ENCODE data around the gene CHURC1. TPM values are rescaled to one million over a fixed set of nuclear protein-coding genes. Genes with fewer than 3 reads are reported as not detected.
"Not testable (repeated sequence)": the region's sequence is repeated elsewhere in the genome, so short reads cannot be mapped to it uniquely, and the experiment has no call there.

The CHURC1 gene
- total RNA-seq, 1 donor from 2014 or later = 53.5 TPM

DNA sequence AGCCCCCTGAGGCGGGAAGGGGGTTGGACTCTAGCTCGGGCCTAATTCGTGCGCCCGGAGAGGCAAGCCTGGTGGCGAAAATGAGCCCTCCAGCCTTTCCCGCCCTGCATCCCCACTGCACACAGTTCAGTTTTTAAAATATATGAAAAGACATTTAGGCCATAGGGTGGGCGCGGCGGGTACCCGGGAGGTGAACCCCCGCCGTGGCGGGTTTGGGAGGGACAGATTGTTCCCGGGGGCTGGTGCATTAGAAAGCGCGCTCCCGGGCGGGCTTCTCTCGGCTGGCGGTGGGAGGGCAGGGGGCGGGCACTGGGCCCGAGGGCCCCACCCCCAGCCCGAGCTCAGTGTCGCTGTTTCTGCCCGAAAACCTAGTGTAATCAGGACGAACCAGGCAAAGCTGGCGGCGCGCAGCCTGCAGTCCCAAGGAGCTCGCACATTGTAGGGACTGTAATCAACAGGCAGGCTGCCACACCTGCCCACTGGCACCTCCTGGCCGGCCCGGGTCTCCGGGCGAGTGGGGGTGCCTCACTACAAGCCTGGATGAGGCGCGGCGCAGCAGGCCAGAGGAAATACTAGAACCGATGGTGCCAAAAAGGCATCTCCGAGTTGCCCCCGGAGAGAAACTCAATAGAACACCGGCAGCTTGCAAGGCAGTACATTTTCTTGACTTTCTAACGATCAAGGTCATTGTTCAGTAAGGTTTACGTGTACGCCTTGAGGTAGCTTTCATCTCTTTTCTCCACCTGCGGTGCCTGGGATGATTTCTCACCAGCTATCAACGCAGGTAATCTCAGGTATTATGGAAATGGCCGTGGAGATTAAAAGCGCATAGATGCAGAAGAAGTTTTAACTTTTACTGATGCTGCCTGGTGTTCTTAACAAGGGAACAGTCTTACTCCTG, 33.8 kb upstream of the CHURC1 start:
- Mint-ChIP-seq H3K4me1 (peaks cover 12% of the 10 kb centered on the region), H3K27me3 (peaks cover 74% of the 10 kb centered on the region), H3K4me3 (peak overlapping the region; percentile 85), H3K9me3 (no peaks in the 10 kb centered on the region), H3K36me3 (ENCODE audit: low read depth) (no peaks in the 10 kb centered on the region), H3K27ac (no peak overlapping the region)
- intact Hi-C loops (cut with micrococcal nuclease) = loop anchor here (1.0 to 5.0 kb wide), 2 partner anchors 48 to 338 kb away; partner anchors contain the start of gene HSPA2
- peak; percentile 89 for DNase-seq

DNA sequence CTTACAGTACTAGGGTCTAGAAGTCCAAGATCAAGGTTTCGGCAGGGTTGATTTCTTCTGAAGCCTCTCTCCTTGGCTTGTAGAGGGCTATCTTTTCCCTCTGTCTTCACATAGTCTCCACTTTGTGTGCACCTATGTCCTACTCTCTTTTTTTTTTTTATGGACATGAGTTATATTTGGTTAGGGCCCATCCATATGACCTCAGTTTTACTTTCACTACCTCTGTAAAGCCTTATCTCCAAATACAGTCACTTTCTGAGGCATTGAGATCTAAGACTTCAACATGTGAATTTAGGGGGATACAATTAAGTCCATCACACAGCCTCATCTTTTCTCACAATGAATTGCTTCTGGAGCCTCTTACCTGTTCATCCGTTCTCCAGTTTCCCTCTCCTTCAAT, 28.7 kb upstream of the CHURC1 start:
- Mint-ChIP-seq H3K27me3 (peaks cover 68% of the 10 kb centered on the region), H3K9me3 (no peaks in the 10 kb centered on the region), H3K4me1 (peaks cover 10% of the 10 kb centered on the region), H3K4me3 (no peak overlapping the region), H3K36me3 (ENCODE audit: low read depth) (no peaks in the 10 kb centered on the region), H3K27ac (no peak overlapping the region)
- DNase-seq = no peak
- intact Hi-C loops (cut with micrococcal nuclease) = no loop called here

DNA sequence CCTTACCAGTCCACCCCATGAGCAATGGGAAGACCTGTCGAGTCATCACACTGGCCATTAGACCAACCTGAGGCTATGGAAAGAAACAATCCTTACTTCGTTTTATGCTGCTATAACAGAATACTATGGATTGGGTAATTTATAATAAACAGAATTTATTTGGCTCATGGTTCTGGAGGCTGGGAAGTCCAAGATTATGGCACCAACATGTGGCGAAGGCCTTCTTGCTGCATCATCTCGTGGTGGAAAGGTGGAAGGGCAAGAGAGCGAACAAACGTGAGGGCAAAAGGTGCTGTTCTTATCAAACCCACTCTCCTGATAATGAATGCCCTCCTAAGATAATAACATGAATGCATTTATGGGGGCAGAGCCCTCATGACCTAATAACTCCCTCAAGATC, 24.9 kb upstream of the CHURC1 start:
- H3K36me3 Mint-ChIP-seq (ENCODE audit: low read depth) = no peaks in the 10 kb centered on the region
- peaks cover 53% of the 10 kb centered on the region for H3K27me3 Mint-ChIP-seq
- no peak overlapping the region for H3K27ac Mint-ChIP-seq
- intact Hi-C loops (cut with micrococcal nuclease) = no loop called here
- peaks cover 2% of the 10 kb centered on the region for H3K4me1 Mint-ChIP-seq
- no peak for DNase-seq
- no peak overlapping the region for H3K4me3 Mint-ChIP-seq
- no peaks in the 10 kb centered on the region for H3K9me3 Mint-ChIP-seq

DNA sequence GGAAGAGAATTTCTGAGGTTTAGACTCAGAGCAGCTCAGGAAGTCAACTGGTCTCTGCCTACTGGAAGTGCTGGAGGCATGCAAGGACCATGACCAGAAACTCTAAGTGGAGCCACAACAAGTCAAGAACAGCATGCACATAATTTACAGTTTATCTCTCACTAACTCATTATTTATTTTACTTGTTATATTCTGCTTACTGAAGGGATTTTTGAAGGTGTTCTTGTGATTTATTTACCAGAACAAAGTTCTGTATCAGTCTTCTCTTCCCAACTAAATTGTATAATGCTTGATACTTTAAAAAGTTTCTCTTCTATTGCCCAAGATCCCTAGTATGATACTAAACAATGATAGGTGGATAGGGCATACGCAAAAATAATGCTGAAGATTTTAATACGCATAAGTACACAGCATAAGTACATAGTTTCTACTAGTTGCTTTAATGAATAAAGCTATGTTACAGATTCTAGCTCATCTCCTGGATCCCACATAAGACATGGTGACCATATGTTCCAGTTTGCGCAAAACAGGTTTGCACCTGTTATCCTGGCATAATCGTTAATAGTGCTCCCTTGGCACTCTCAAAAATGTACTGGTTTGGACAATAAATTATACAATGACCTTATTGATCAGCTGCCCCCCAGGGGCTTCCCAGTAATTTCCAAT, 22.9 kb upstream of the CHURC1 start:
- no peaks in the 10 kb centered on the region for H3K9me3 Mint-ChIP-seq
- H3K4me1 Mint-ChIP-seq = peaks cover 2% of the 10 kb centered on the region
- no peak overlapping the region for H3K27ac Mint-ChIP-seq
- H3K4me3 Mint-ChIP-seq = no peak overlapping the region
- H3K27me3 Mint-ChIP-seq = peaks cover 37% of the 10 kb centered on the region
- DNase-seq = no peak
- no peaks in the 10 kb centered on the region for H3K36me3 Mint-ChIP-seq (ENCODE audit: low read depth)
- intact Hi-C loops (cut with micrococcal nuclease) = loop anchor here (5.0 kb wide), 3 partner anchors 69 to 219 kb away; no protein-coding TSS in a partner anchor

DNA sequence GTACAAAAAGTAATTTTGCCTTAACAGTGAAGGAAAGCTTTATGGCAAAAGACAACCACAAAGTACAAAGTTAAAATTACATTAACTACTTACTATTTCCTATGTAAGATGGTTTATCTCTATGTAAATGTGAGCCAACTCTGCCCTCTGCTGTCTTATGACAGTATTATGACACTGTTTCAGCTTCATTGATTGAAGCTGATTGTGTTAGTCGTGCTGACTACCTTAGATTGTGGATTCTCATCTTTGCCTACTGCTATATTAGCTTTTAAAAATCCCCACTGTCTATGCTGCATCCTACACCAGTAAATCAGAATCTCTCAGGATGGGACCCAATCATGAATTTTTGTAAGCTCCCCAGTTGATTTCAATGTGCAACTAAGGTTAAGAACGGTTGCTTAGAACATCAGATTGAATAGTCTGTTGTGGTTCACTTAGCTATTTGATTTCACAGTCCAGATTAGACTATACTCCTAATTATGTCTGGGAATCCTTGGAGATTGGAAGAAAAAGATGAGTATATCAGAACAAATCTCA, 22.3 kb upstream of the CHURC1 start:
- peak; percentile 85 for DNase-seq
- H3K27me3 Mint-ChIP-seq = peaks cover 36% of the 10 kb centered on the region
- H3K27ac Mint-ChIP-seq = no peak overlapping the region
- no peaks in the 10 kb centered on the region for H3K9me3 Mint-ChIP-seq
- H3K4me1 Mint-ChIP-seq = peaks cover 2% of the 10 kb centered on the region
- intact Hi-C loops (cut with micrococcal nuclease) = loop anchor here (5.0 kb wide), 3 partner anchors 70 to 220 kb away; no protein-coding TSS in a partner anchor
- H3K36me3 Mint-ChIP-seq (ENCODE audit: low read depth) = no peaks in the 10 kb centered on the region
- no peak overlapping the region for H3K4me3 Mint-ChIP-seq

DNA sequence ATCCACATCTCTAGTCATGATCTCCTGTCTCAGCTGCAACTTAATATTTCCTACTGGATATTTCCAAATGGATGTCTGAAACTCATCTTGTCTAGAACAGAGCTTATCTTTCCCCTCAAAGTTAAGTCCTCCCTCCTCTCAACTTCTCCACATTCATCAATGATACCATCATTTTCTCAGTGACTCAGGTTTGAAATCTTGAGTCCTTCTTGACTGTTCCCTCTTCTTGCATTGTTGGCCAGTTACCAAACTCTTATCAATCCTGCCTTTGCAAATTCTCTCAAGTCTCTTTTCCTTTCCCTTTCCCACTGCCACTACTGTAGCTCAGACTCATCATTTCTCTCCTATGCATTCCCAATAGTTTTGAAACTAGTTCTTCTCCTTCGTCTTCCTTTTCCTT, 14.3 kb upstream of the CHURC1 start:
- no peaks in the 10 kb centered on the region for H3K36me3 Mint-ChIP-seq (ENCODE audit: low read depth)
- no peaks in the 10 kb centered on the region for H3K4me1 Mint-ChIP-seq
- no peak overlapping the region for H3K27ac Mint-ChIP-seq
- no peak for DNase-seq
- intact Hi-C loops (cut with micrococcal nuclease) = no loop called here
- H3K27me3 Mint-ChIP-seq = peaks cover 36% of the 10 kb centered on the region
- H3K9me3 Mint-ChIP-seq = no peaks in the 10 kb centered on the region
- no peak overlapping the region for H3K4me3 Mint-ChIP-seq

DNA sequence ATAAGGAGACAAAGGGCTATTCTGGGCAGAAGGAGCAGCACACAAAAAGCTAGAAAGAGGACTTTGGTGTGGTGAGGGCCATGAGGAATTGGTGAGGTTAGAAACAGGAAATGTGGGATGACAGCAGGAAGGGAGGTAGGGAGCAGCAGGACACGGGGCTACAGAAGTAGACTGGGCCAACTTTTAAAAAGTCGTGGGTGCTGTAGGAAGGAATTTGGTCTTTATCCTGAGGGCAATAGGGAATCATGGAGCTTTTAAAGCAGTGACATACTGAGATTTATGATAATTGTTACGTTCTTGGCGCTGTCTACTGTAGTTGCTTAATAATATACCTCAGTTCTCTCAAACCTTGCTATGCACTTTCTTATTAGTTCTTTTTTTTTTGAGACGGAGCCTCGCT, 8.2 kb upstream of the CHURC1 start:
- Mint-ChIP-seq H3K27ac (no peak overlapping the region), H3K36me3 (ENCODE audit: low read depth) (no peaks in the 10 kb centered on the region), H3K4me3 (no peak overlapping the region), H3K27me3 (peaks cover 40% of the 10 kb centered on the region), H3K9me3 (no peaks in the 10 kb centered on the region), H3K4me1 (peaks cover 7% of the 10 kb centered on the region)
- intact Hi-C loops (cut with micrococcal nuclease) = no loop called here
- DNase-seq = no peak

DNA sequence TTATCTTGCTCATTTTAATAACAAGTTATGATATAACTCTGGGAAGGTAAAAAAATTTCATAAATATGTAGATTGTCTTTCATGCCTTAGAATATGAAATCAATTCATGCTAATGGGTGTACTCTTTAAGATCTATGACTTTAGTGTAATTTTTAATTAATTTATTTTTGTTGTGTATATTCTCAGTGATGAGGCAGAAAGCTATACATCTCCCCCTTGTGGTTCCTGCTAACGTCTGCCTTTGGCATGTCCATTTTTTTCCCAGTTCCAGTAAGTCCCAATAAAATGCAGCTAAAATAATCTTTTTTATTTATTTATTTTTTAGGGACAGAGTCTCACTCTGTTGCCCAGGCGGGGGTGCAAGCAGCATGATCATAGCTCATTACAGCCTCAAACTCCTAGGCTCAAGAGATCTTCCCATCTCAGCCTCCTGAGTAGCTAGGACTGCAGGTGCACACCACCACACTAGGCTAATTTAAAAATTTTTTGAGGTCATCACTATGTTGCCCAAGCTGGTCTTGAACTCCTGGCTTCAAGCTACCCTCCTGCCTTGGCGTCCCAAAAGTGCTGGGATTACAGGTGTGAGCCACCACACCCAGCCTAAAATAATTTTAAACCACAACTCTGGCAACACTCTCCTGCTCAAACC, 3.3 kb upstream of the CHURC1 start:
- H3K27ac Mint-ChIP-seq = no peak overlapping the region
- intact Hi-C loops (cut with micrococcal nuclease) = no loop called here

DNA sequence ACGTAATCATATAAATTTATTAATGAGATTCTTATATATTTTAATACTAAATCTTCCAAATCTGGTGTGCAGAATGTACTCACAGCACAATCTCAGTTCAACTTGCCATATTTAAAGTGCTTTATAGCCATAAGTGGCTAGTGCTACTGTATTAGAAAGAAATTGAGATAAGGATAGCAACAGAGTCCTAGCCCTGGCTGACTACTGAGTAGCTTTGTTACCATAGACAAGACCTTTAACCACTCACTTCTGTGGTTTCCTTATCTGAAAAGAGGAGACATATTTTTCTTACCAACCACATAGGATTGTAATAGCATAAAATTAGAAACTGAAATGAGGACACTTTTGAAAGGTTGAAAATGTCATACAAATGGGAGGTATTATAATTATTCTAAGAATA, 2.0 kb upstream of the CHURC1 start:
- intact Hi-C loops (cut with micrococcal nuclease) = no loop called here
- no peak for DNase-seq
- Mint-ChIP-seq H3K36me3 (ENCODE audit: low read depth) (peaks cover 10% of the 10 kb centered on the region), H3K27ac (no peak overlapping the region), H3K4me3 (no peak overlapping the region), H3K27me3 (peaks cover 26% of the 10 kb centered on the region), H3K9me3 (no peaks in the 10 kb centered on the region), H3K4me1 (peaks cover 32% of the 10 kb centered on the region)

More for the DNA sequence above, 3.3 kb upstream of the CHURC1 start:
- H3K4me1 Mint-ChIP-seq = peaks cover 26% of the 10 kb centered on the region
- DNase-seq = peak; percentile 51
- H3K36me3 Mint-ChIP-seq (ENCODE audit: low read depth) = peaks cover 6% of the 10 kb centered on the region
- peaks cover 31% of the 10 kb centered on the region for H3K27me3 Mint-ChIP-seq
- no peaks in the 10 kb centered on the region for H3K9me3 Mint-ChIP-seq
- no peak overlapping the region for H3K4me3 Mint-ChIP-seq

DNA sequence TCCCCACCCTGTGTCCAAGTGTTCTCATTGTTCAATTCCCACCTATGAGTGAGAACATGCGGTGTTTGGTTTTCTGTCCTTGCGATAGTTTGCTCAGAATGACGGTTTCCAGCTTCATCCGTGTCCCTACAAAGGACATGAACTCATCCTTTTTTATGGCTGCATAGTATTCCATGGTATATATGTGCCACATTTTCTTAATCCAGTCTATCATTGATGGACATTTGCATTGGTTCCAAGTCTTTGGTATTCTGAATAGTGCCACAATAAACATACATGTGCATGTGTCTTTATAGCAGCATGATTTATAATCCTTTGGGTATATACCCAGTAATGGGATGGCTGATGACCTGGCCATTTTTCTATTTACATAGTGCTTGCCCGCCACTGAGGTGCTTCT, 778 bp upstream of the CHURC1 start:
- Mint-ChIP-seq H3K36me3 (ENCODE audit: low read depth) (peaks cover 20% of the 10 kb centered on the region), H3K4me3 (peak overlapping the region; percentile 85), H3K27me3 (peaks cover 19% of the 10 kb centered on the region), H3K4me1 (peaks cover 41% of the 10 kb centered on the region)
- H3K9me3 Mint-ChIP-seq; intact Hi-C loops (cut with micrococcal nuclease); DNase-seq; H3K27ac Mint-ChIP-seq: not testable (repeated sequence)

DNA sequence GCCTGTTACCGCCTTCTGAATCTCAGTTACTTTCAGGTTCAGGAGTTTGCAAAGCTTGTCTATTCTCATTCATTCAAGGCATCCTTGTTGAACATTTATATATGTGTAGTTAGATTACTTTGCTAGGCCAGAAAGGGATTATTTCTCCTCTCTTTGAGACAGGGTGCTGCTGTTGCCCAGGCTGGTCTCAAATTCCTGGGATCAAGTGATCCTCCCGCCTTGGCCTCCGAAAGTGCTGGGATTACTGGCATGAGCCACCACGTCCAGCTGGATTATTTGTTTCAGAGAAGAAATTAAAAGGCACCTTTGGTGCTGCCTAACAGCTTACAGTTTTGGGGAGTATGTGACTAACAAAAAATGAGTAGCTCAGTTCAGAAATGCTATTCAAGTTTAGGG, 772 bp downstream of the CHURC1 start:
- Mint-ChIP-seq H3K4me1 (peaks cover 45% of the 10 kb centered on the region), H3K9me3 (no peaks in the 10 kb centered on the region), H3K4me3 (peak overlapping the region; percentile 85), H3K36me3 (ENCODE audit: low read depth) (peaks cover 25% of the 10 kb centered on the region), H3K27me3 (peaks cover 9% of the 10 kb centered on the region), H3K27ac (peak overlapping the region; percentile 95)
- intact Hi-C loops (cut with micrococcal nuclease) = no loop called here
- no peak for DNase-seq

DNA sequence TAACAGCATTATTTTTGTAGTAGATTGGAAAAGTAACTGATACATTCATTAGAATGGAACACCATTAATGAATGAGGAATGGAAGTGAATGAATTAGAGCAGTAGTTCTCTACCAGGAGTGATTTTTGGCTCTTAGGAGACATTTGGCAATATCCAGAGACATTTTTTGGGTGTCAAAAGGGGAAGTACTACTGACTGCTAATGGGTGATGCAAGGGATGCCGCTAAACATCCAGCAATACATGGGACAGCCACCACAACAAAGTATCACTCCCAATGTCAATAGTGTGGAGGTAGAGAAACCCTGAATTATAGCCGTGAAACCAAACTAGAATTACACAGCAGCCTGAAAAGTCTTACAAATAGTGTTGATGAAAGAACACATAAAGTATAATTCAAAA, 1.5 kb downstream of the CHURC1 start:
- peaks cover 7% of the 10 kb centered on the region for H3K27me3 Mint-ChIP-seq
- peaks cover 43% of the 10 kb centered on the region for H3K4me1 Mint-ChIP-seq
- H3K4me3 Mint-ChIP-seq = peak overlapping the region; percentile 85
- no peaks in the 10 kb centered on the region for H3K9me3 Mint-ChIP-seq
- intact Hi-C loops (cut with micrococcal nuclease) = no loop called here
- DNase-seq = no peak
- H3K27ac Mint-ChIP-seq = no peak overlapping the region
- H3K36me3 Mint-ChIP-seq (ENCODE audit: low read depth) = peaks cover 31% of the 10 kb centered on the region

DNA sequence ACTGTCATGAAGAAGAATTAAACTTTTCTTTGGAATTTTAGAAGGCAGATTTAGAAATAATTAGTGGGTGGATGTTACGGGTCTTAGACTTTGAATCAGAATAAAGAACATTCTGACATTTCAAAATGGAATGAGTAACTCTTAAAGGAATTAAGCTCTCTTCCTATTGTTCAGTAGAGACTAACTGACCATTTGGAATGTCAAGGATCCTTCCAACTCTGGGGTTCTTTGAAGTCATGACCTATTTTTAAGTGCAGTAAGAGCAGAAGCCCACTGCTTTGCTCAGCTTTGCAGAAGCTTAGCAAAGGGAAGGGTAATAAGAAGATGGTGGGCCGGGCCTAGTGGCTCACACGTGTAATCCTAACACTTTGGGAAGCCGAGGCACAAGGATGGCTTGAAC, 4.0 kb downstream of the CHURC1 start:
- Mint-ChIP-seq H3K4me1 (peaks cover 44% of the 10 kb centered on the region), H3K27me3 (no peaks in the 10 kb centered on the region), H3K36me3 (ENCODE audit: low read depth) (peaks cover 38% of the 10 kb centered on the region), H3K27ac (no peak overlapping the region), H3K9me3 (no peaks in the 10 kb centered on the region), H3K4me3 (no peak overlapping the region)
- intact Hi-C loops (cut with micrococcal nuclease) = no loop called here
- DNase-seq = peak; percentile 40

DNA sequence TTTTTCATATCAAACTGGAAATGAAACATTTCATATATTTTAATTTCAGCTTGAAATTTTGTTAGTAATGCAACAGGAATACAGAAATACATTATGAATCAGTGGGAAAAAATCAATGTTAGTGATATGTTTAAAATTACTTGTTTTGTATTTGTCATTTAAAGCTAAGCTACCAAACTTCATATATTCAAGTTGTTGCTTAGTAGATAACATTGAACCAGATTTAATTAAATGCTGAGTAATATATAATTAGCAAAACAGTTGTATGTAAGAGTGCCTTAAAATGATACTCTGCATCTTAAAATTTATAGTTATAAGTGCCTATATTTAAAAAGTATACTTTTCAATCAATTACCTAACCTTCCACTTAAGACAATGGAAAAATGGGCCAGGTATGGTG, 5.0 kb downstream of the CHURC1 start:
- H3K4me1 Mint-ChIP-seq = peaks cover 44% of the 10 kb centered on the region
- H3K4me3 Mint-ChIP-seq = no peak overlapping the region
- no peaks in the 10 kb centered on the region for H3K9me3 Mint-ChIP-seq
- DNase-seq = no peak
- intact Hi-C loops (cut with micrococcal nuclease) = no loop called here
- H3K27me3 Mint-ChIP-seq = no peaks in the 10 kb centered on the region
- H3K27ac Mint-ChIP-seq = no peak overlapping the region
- H3K36me3 Mint-ChIP-seq (ENCODE audit: low read depth) = peaks cover 43% of the 10 kb centered on the region

Data from activated CD4-positive, alpha-beta T cell treated with anti-CD3 and anti-CD28 coated beads, Interleukin-2, amount 10 ng/mL, durations not matched to agents 24 days and 14 days (primary cell).